GM12878 (cell line): ENCODE measurements around the gene TAX1BP1. TPM values are rescaled to one million over a fixed set of nuclear protein-coding genes. Genes with fewer than 3 reads are reported as not detected.

Source experiments
- CBX5 ChIP-seq: sonication (generic); IDR thresholded peaks from 2 replicates; pipeline ENCODE4 v1.6.1; 2016; ENCODE audit warnings: low read depth, moderate library complexity, mild to moderate bottlenecking, inconsistent platforms
- DPF2 ChIP-seq: fragments of 450-650 bp; IDR thresholded peaks from 2 replicates; pipeline ENCODE4 v1.6.1; 2017; ENCODE audit warnings: mild to moderate bottlenecking
- HCFC1 ChIP-seq: fragments of 150-350 bp; IDR thresholded peaks from 2 replicates; pipeline ENCODE4 v1.6.1; 2014; ENCODE audit warnings: low read length
- HDAC6 ChIP-seq: fragments of 200-600 bp; sonication (generic); IDR thresholded peaks from one replicate; pipeline ENCODE4 v1.8.0; 2017; ENCODE audit warnings: antibody characterized with exemption; ENCODE audit not compliant: unreplicated experiment
- IKZF2 ChIP-seq, 2 experiments: fragments of 450-650 bp; IDR thresholded peaks; 2 replicates each; pipeline ENCODE4 v1.6.1; 2017; ENCODE audit warnings: mild to moderate bottlenecking in 2 of 2, moderate library complexity in 2 of 2
- MEF2A ChIP-seq: IDR thresholded peaks from 2 replicates; pipeline ENCODE4 v1.6.1; 2011; ENCODE audit warnings: low read depth, mild to moderate bottlenecking, low read length, moderate library complexity; ENCODE audit not compliant: insufficient read depth
- RB1 ChIP-seq: fragments of 450-650 bp; formaldehyde crosslinking; IDR thresholded peaks from 2 replicates; pipeline ENCODE4 v1.6.1; 2017; ENCODE audit warnings: mild to moderate bottlenecking, borderline replicate concordance
- RELA ChIP-seq: fragments of 450-650 bp; IDR thresholded peaks from 2 replicates; pipeline ENCODE4 v1.8.0; 2014; ENCODE audit warnings: borderline replicate concordance; ENCODE audit not compliant: partially characterized antibody
- SMC3 ChIP-seq: IDR thresholded peaks from 2 replicates; pipeline ENCODE4 v1.6.1; 2011; ENCODE audit warnings: low read length, improper control_type of control experiment, borderline replicate concordance
- SPI1 ChIP-seq: IDR thresholded peaks from 2 replicates; pipeline ENCODE4 v1.6.1; 2011; ENCODE audit warnings: low read depth, mild to moderate bottlenecking, low read length, moderate library complexity, borderline replicate concordance; ENCODE audit not compliant: insufficient read depth
- STAT1 ChIP-seq: fragments of 450-650 bp; conservative IDR thresholded peaks from 2 replicates; pipeline ENCODE4 v1.6.1; 2014; ENCODE audit warnings: antibody characterized with exemption, mild to moderate bottlenecking
- SUZ12 ChIP-seq: fragments of 200-600 bp; sonication (generic); IDR thresholded peaks from one replicate; pipeline ENCODE4 v1.6.1; 2018; ENCODE audit warnings: antibody characterized with exemption, mild to moderate bottlenecking; ENCODE audit not compliant: unreplicated experiment
- TARDBP ChIP-seq: IDR thresholded peaks from 2 replicates; pipeline ENCODE4 v1.6.1; 2016; ENCODE audit warnings: borderline replicate concordance
- YBX1 ChIP-seq: fragments of 450-650 bp; IDR thresholded peaks from 2 replicates; pipeline ENCODE4 v1.6.1; 2016; ENCODE audit warnings: antibody characterized with exemption
- ZNF217 ChIP-seq: fragments of 450-650 bp; IDR thresholded peaks from 2 replicates; pipeline ENCODE4 v1.6.1; 2017; ENCODE audit warnings: antibody characterized with exemption, mild to moderate bottlenecking
- ZZZ3 ChIP-seq: IDR thresholded peaks from 2 replicates; pipeline ENCODE4 v1.6.1; 2011; ENCODE audit warnings: low read depth; ENCODE audit not compliant: control insufficient read depth, insufficient read length
- polyA plus RNA-seq, 11 experiments: library from polyadenylated mRNA; depleted of rRNA in 4 of 11; unstranded in 6 of 11; stranded (reverse) in 5 of 11; fragments of >200 nt; fragmentation: Nextera tagmentation in 4 of 11; fragmentation: Illumina TruSeq in 1 of 11; extraction: Ambion mirVana in 4 of 11; extraction: Trizol in 1 of 11; gene quantifications; 1 replicate in 1 of 11; 2 replicates in 10 of 11; pipeline versions ENCODE4 v1.2.1 to v1.2.3, GENCODE V29; 2011 to 2016; ENCODE audit warnings: inconsistent platforms in 2 of 11, missing spikeins in 2 of 11, low read depth in 1 of 11
- total RNA-seq, 4 experiments: library from RNA; depleted of rRNA in 3 of 4; stranded (reverse); fragments of >200 nt in 3 of 4; fragmentation: Illumina TruSeq in 1 of 4; extraction: Trizol in 1 of 4; gene quantifications; 2 replicates each; pipeline versions ENCODE4 v1.2.1 to v1.2.3, GENCODE V29; 2013 to 2021
- TF ChIP-seq, protein P1 (sequence below): IDR thresholded peaks from 2 replicates; pipeline ENCODE4 v1.6.1; 2011; ENCODE audit warnings: low read depth, mild to moderate bottlenecking, low read length, moderate library complexity, borderline replicate concordance; ENCODE audit errors: extremely low read depth
- TF ChIP-seq, protein P2 (sequence below): fragments of 450-650 bp; IDR thresholded peaks from 2 replicates; pipeline ENCODE4 v1.6.1; 2017; ENCODE audit warnings: borderline replicate concordance
- TF ChIP-seq, protein P3 (sequence below), 3 experiments: IDR thresholded peaks in 2 of 3; conservative IDR thresholded peaks in 1 of 3; 2 replicates each; pipeline ENCODE4 v1.5.1; 2011; ENCODE audit warnings: low read depth in 3 of 3, low read length in 3 of 3, mild to moderate bottlenecking in 3 of 3, control low read depth in 2 of 3, moderate library complexity in 2 of 3, inconsistent platforms in 1 of 3, mixed read lengths in 1 of 3; ENCODE audit not compliant: control insufficient read depth in 2 of 3, insufficient read depth in 1 of 3; ENCODE audit errors: extremely low read depth in 1 of 3
- TF ChIP-seq, protein P4 (sequence below): fragments of 450-650 bp; conservative IDR thresholded peaks from 2 replicates; pipeline ENCODE4 v1.6.1; 2017; ENCODE audit warnings: mild to moderate bottlenecking, moderate library complexity
- TF ChIP-seq, protein P5 (sequence below): fragments of 450-650 bp; IDR thresholded peaks from 2 replicates; pipeline ENCODE4 v1.6.1; 2016; ENCODE audit warnings: mild to moderate bottlenecking

TAX1BP1 gene
- total and polyA plus RNA-seq, 10 of the 15 experiments (the other 5 are each of a cell fraction or from before 2014, with no cell fraction given) = 30.8 to 105 (median 52.0) TPM

DNA sequence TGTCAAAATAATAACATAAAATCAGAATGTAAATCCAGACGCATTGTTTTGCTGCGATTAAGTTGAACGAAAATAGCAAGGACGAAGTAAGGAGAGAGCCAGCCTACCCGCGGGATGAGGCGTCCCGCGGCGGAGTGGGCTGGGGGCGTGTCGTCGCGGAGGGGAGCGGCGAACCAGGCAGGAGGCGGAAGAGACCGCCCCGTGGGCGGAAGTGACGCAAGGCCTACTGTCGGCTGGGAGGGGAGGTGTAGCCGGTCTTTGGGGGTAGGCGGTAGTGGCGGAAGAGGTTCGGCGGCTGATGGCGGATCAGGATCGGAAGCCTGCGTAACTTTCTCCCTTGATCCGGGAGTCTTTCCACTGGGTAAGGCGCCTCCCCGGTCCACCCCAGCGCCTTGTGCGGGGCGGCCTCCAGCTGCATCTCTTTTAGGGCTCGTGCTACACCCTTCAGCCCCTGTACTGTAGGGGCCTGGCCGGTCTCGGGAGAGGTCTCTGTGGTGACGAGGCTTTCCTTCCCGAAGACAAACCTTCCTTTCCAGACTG is at the start of gene TAX1BP1 (continued):
- TF ChIP-seq RB1 = no peak
- no peak for TF ChIP-seq CBX5
- TF ChIP-seq IKZF2 (IDR thresholded peaks at IDR 0.05) = no peak; a peak in 1 of 4 replicates
- no peak for TF ChIP-seq SMC3
- TF ChIP-seq ZNF217 = no peak
- TF ChIP-seq YBX1 = no peak
- TF ChIP-seq, protein P1, sequence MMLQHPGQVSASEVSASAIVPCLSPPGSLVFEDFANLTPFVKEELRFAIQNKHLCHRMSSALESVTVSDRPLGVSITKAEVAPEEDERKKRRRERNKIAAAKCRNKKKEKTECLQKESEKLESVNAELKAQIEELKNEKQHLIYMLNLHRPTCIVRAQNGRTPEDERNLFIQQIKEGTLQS = no peak
- TF ChIP-seq HDAC6 = no peak
- TF ChIP-seq, protein P2, sequence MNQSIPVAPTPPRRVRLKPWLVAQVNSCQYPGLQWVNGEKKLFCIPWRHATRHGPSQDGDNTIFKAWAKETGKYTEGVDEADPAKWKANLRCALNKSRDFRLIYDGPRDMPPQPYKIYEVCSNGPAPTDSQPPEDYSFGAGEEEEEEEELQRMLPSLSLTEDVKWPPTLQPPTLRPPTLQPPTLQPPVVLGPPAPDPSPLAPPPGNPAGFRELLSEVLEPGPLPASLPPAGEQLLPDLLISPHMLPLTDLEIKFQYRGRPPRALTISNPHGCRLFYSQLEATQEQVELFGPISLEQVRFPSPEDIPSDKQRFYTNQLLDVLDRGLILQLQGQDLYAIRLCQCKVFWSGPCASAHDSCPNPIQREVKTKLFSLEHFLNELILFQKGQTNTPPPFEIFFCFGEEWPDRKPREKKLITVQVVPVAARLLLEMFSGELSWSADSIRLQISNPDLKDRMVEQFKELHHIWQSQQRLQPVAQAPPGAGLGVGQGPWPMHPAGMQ = no peak
- no peak for TF ChIP-seq STAT1
- no peak for TF ChIP-seq ZZZ3
- TF ChIP-seq, protein P3, sequence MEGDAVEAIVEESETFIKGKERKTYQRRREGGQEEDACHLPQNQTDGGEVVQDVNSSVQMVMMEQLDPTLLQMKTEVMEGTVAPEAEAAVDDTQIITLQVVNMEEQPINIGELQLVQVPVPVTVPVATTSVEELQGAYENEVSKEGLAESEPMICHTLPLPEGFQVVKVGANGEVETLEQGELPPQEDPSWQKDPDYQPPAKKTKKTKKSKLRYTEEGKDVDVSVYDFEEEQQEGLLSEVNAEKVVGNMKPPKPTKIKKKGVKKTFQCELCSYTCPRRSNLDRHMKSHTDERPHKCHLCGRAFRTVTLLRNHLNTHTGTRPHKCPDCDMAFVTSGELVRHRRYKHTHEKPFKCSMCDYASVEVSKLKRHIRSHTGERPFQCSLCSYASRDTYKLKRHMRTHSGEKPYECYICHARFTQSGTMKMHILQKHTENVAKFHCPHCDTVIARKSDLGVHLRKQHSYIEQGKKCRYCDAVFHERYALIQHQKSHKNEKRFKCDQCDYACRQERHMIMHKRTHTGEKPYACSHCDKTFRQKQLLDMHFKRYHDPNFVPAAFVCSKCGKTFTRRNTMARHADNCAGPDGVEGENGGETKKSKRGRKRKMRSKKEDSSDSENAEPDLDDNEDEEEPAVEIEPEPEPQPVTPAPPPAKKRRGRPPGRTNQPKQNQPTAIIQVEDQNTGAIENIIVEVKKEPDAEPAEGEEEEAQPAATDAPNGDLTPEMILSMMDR (IDR thresholded peaks at IDR 0.05 in 2 of 3, conservative IDR thresholded peaks at IDR 0.05 in 1 of 3; ENCODE audit: control insufficient read depth in 2 of 3, extremely low read depth in 1 of 3, insufficient read depth in 1 of 3, low read depth in 3 of 3, low read length in 3 of 3) = no peak
- TF ChIP-seq SUZ12 = no peak
- TF ChIP-seq SPI1 = peak; percentile 63; the same call in 1 of the 2 replicates
- TF ChIP-seq, protein P4, sequence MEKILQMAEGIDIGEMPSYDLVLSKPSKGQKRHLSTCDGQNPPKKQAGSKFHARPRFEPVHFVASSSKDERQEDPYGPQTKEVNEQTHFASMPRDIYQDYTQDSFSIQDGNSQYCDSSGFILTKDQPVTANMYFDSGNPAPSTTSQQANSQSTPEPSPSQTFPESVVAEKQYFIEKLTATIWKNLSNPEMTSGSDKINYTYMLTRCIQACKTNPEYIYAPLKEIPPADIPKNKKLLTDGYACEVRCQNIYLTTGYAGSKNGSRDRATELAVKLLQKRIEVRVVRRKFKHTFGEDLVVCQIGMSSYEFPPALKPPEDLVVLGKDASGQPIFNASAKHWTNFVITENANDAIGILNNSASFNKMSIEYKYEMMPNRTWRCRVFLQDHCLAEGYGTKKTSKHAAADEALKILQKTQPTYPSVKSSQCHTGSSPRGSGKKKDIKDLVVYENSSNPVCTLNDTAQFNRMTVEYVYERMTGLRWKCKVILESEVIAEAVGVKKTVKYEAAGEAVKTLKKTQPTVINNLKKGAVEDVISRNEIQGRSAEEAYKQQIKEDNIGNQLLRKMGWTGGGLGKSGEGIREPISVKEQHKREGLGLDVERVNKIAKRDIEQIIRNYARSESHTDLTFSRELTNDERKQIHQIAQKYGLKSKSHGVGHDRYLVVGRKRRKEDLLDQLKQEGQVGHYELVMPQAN = no peak
- TF ChIP-seq, protein P5, sequence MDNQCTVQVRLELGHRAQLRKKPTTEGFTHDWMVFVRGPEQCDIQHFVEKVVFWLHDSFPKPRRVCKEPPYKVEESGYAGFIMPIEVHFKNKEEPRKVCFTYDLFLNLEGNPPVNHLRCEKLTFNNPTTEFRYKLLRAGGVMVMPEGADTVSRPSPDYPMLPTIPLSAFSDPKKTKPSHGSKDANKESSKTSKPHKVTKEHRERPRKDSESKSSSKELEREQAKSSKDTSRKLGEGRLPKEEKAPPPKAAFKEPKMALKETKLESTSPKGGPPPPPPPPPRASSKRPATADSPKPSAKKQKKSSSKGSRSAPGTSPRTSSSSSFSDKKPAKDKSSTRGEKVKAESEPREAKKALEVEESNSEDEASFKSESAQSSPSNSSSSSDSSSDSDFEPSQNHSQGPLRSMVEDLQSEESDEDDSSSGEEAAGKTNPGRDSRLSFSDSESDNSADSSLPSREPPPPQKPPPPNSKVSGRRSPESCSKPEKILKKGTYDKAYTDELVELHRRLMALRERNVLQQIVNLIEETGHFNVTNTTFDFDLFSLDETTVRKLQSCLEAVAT = no peak
- TF ChIP-seq HCFC1 = 0 out of 2 replicates have a peak, but pooled peaks have one; percentile 44
- no peak for TF ChIP-seq MEF2A
- TF ChIP-seq DPF2 = no peak
- TF ChIP-seq TARDBP = no peak
- TF ChIP-seq RELA = no peak
